Endodermal cell (in vitro differentiated cells): ENCODE results near the gene LHPP. TPM values are rescaled to one million over a fixed set of nuclear protein-coding genes. Genes with fewer than 3 reads are reported as not detected.

Source experiments
- DNase-seq: peaks from one replicate; pipeline ENCODE4 v3.0.0-alpha.2; 2017
- H3K27ac ChIP-seq: 2 replicates; pipeline ENCODE4 v1.5.1; 2013; ENCODE audit warnings: mild to moderate bottlenecking, low read depth, low read length, moderate library complexity
- H3K27me3 ChIP-seq: 2 replicates; pipeline ENCODE4 v1.6.1; 2013; ENCODE audit warnings: mild to moderate bottlenecking, low read length, moderate library complexity; ENCODE audit not compliant: insufficient read depth, control insufficient read depth, poor library complexity, severe bottlenecking
- H3K36me3 ChIP-seq: 2 replicates; pipeline ENCODE4 v1.7.0; 2013; ENCODE audit warnings: mild to moderate bottlenecking, low read length, moderate library complexity; ENCODE audit not compliant: control insufficient read depth, insufficient read depth
- H3K4me1 ChIP-seq: one replicate; pipeline ENCODE4 v1.7.0; 2013; ENCODE audit warnings: low read length; ENCODE audit not compliant: control insufficient read depth, insufficient read depth
- H3K4me3 ChIP-seq: 2 replicates; pipeline ENCODE4 v1.5.1; 2013; ENCODE audit warnings: mild to moderate bottlenecking, low read length, moderate library complexity
- H3K9ac ChIP-seq: 2 replicates; pipeline ENCODE4 v1.6.1; 2013; ENCODE audit warnings: mild to moderate bottlenecking, low read length, moderate library complexity; ENCODE audit not compliant: poor library complexity, severe bottlenecking; ENCODE audit errors: extremely low read depth
- H3K9me3 ChIP-seq: 2 replicates; pipeline ENCODE4 v1.6.1; 2013; ENCODE audit warnings: mild to moderate bottlenecking, low read length, moderate library complexity; ENCODE audit not compliant: control insufficient read depth
- H3K27ac Mint-ChIP-seq: 2 replicates; pipeline ENCODE4 v1.8.0; 2020; ENCODE audit warnings: mixed read lengths
- H3K27me3 Mint-ChIP-seq: 2 replicates; pipeline ENCODE4 v1.8.0; 2021; ENCODE audit warnings: mild to moderate bottlenecking, mixed read lengths; ENCODE audit not compliant: insufficient read depth
- H3K36me3 Mint-ChIP-seq: 2 replicates; pipeline ENCODE4 v1.8.0; 2020; ENCODE audit warnings: low read depth, mixed read lengths
- H3K4me1 Mint-ChIP-seq: 2 replicates; pipeline ENCODE4 v1.8.0; 2020; ENCODE audit warnings: mixed read lengths
- H3K4me3 Mint-ChIP-seq: 2 replicates; pipeline ENCODE4 v1.8.0; 2020; ENCODE audit warnings: mild to moderate bottlenecking, moderate library complexity, mixed read lengths
- H3K9me3 Mint-ChIP-seq: 2 replicates; pipeline ENCODE4 v1.8.0; 2020; ENCODE audit warnings: mild to moderate bottlenecking, mixed read lengths
- CTCF ChIP-seq: fragments of 200-600 bp; sonication (generic); conservative IDR thresholded peaks from 2 replicates; pipeline ENCODE4 v1.5.0; 2021; ENCODE audit warnings: antibody characterized with exemption, mild to moderate bottlenecking
- WGBS, 2 experiments: methylation state at CpG; one replicate each; pipeline versions ENCODE4 v1.1.5 to v1.1.7; 2013; ENCODE audit warnings: missing lambda C conversion rate in 2 of 2, mixed read lengths in 1 of 2; ENCODE audit not compliant: insufficient coverage in 1 of 2, insufficient read length in 1 of 2; 5-methylcytosine and 5-hydroxymethylcytosine counted together
- total RNA-seq, 2 donors: library from RNA; stranded (reverse); fragmentation: NEBNext Ultra II Directional in 1 of 2; extraction: Animal tissue kit (Norgen Biotek cat#: 25700) in 1 of 2; gene quantifications; 2 replicates in 1 of 2; 3 replicates in 1 of 2; pipeline ENCODE4 v1.2.1, GENCODE V29; 2021

The LHPP gene
- total RNA-seq, 2 donors from 2014 or later: 23.3 to 24.8 TPM

DNA sequence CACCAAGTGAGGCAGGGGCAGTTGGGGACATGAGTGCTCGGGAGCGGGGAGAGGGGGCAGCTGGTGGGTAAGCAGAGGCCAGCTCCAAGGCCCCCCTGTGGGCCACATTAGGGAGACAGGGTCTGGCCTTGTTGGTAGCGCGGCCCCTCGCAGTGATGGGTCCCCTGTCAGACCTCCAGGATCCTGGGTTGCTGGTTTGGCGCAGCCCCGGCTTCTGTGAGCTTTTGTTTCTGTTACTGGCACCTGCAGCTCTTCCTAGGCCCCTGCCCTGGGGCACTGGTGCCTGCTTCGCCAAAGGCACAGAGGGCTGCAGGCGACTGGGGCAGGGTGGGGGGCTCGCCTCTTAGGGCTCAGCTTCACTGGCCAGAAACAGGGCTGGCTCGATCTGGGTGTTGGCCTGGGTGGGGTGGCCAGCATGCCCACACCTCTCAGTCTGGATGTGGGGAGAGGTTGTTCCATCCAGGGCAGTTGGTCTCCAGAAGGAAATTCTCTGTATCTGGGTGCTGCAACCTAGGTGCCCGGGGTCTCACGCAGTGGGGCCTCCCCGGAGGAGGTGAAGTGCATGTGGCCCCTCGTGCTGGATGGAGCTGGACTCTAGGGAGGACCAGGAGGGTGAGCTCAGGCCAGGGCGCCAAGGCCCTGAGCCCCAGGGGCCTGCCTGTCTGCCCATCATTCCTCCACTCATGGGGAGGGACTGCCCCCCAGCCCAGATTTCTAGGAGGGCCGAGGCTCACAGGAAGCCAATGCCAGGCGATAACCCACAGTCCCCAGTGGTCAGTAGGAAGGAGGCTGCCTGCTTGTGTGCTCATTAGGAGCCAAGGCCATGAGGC is 138.6 kb downstream of the LHPP start:
- TF ChIP-seq CTCF: no peak
- Histone ChIP-seq H3K4me1 (no peaks in the 10 kb centered on the region), H3K36me3 (no peaks in the 10 kb centered on the region), H3K4me3 (no peak overlapping the region), H3K9me3 (no peaks in the 10 kb centered on the region), H3K9ac (no peak overlapping the region), H3K27me3 (no peaks in the 10 kb centered on the region), H3K27ac (no peak overlapping the region)
- no peak for DNase-seq
- H3K27me3 Mint-ChIP-seq: no peaks in the 10 kb centered on the region
- no peak overlapping the region for H3K4me3 Mint-ChIP-seq
- WGBS, 2 experiments: 90 to 91% methylated on average over 6 to 18 of the region's 18 CpGs
- H3K4me1 Mint-ChIP-seq: peaks cover 6% of the 10 kb centered on the region
- H3K27ac Mint-ChIP-seq: no peak overlapping the region
- H3K36me3 Mint-ChIP-seq: no peaks in the 10 kb centered on the region
- no peaks in the 10 kb centered on the region for H3K9me3 Mint-ChIP-seq

DNA sequence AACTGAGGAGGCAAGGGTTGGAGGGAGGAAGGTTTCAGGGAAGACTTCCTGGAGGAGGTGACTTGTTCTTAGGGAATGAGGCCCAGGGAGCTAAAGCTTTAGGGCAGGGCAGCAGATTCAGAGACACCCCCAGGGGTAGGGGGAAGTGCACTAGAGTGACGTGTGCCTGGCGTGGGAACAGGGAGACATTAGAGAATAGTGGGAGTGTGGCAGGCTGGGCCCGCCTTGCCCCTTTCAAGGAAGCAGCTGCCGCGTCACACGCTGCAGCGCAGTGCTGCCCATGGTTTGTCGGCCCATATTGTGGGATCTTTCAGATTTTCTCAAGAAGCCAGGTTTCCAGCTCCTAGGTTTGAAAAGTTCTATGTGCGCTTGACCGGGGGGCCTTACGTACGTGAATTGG is 139.4 kb downstream of the LHPP start:
- H3K4me3 Mint-ChIP-seq: no peak overlapping the region
- no peaks in the 10 kb centered on the region for H3K27me3 Mint-ChIP-seq
- peaks cover 6% of the 10 kb centered on the region for H3K4me1 Mint-ChIP-seq
- H3K27ac Mint-ChIP-seq: no peak overlapping the region
- no peaks in the 10 kb centered on the region for H3K36me3 ChIP-seq
- H3K27ac ChIP-seq: no peak overlapping the region
- no peak overlapping the region for H3K4me3 ChIP-seq
- no peaks in the 10 kb centered on the region for H3K9me3 ChIP-seq
- H3K9ac ChIP-seq: no peak overlapping the region
- H3K27me3 ChIP-seq: no peaks in the 10 kb centered on the region
- H3K9me3 Mint-ChIP-seq: no peaks in the 10 kb centered on the region
- no peak for TF ChIP-seq CTCF
- DNase-seq: no peak
- WGBS, 2 experiments: 94 to 100% methylated on average over 5 to 12 of the region's 12 CpGs
- H3K36me3 Mint-ChIP-seq: no peaks in the 10 kb centered on the region
- H3K4me1 ChIP-seq: no peaks in the 10 kb centered on the region

GRCh38 chr10:124601431-124602120 is 140.0 kb downstream of the LHPP start:
- H3K36me3 ChIP-seq: no peaks in the 10 kb centered on the region
- Mint-ChIP-seq H3K36me3 (no peaks in the 10 kb centered on the region), H3K9me3 (no peaks in the 10 kb centered on the region), H3K4me3 (no peak overlapping the region), H3K27ac (no peak overlapping the region), H3K4me1 (peaks cover 6% of the 10 kb centered on the region), H3K27me3 (no peaks in the 10 kb centered on the region)
- H3K4me3 ChIP-seq: no peak overlapping the region
- no peak overlapping the region for H3K9ac ChIP-seq
- H3K4me1 ChIP-seq: no peaks in the 10 kb centered on the region
- no peak overlapping the region for H3K27ac ChIP-seq
- H3K9me3 ChIP-seq: no peaks in the 10 kb centered on the region
- TF ChIP-seq CTCF: no peak
- H3K27me3 ChIP-seq: no peaks in the 10 kb centered on the region
- 95 to 99% methylated on average over 24 to 29 of the region's 29 CpGs for WGBS, 2 experiments
- DNase-seq: no peak
